ENCODE results near the gene CCND2.

The CCND2 gene

GRCh38 chr12:4289998-4290790 is 16.6 kb downstream of the CCND2 start:
- no peak overlapping the region for H3K4me3 ChIP-seq (replicated peaks in 1 of 2; ENCODE audit: low read depth in 2 of 2, low read length in 2 of 2)
- no peak for DNase-seq (ENCODE audit: low read depth in 2 of 2)
- no peak for TF ChIP-seq CTCF (IDR thresholded peaks at IDR 0.05; ENCODE audit: low read depth, low read length)

- TF ChIP-seq CTCF (IDR thresholded peaks at IDR 0.05; ENCODE audit: low read depth, low read length), result no peak
- DNase-seq (ENCODE audit: low read depth in 2 of 2), result no peak
- H3K4me3 ChIP-seq (replicated peaks in 1 of 2; ENCODE audit: low read depth in 2 of 2, low read length in 2 of 2), result no peak overlapping the region
Observed at GRCh38 chr12:4292341-4293073, 18.9 kb downstream of the CCND2 start.

GRCh38 chr12:4293299-4293965 is 19.9 kb downstream of the CCND2 start:
- DNase-seq (ENCODE audit: low read depth in 2 of 2), result no peak
- no peak for TF ChIP-seq CTCF (IDR thresholded peaks at IDR 0.05; ENCODE audit: low read depth, low read length)
- H3K4me3 ChIP-seq (replicated peaks in 1 of 2; ENCODE audit: low read depth in 2 of 2, low read length in 2 of 2), result no peak overlapping the region

- no peak for DNase-seq (ENCODE audit: low read depth in 2 of 2)
- TF ChIP-seq CTCF (IDR thresholded peaks at IDR 0.05; ENCODE audit: low read depth, low read length), result no peak
Observed at GRCh38 chr12:4293966-4294505, 20.5 kb downstream of the CCND2 start.

GRCh38 chr12:4296751-4297150 is 23.2 kb downstream of the CCND2 start:
- DNase-seq (ENCODE audit: low read depth in 2 of 2), result no peak
- no peak for TF ChIP-seq CTCF (IDR thresholded peaks at IDR 0.05; ENCODE audit: low read depth, low read length)
- no peak overlapping the region for H3K4me3 ChIP-seq (replicated peaks in 1 of 2; ENCODE audit: low read depth in 2 of 2, low read length in 2 of 2)

More at GRCh38 chr12:4293966-4294505, 20.5 kb downstream of the CCND2 start:
- H3K4me3 ChIP-seq (replicated peaks in 1 of 2; ENCODE audit: low read depth in 2 of 2, low read length in 2 of 2), result no peak overlapping the region

GRCh38 chr12:4297617-4298016 is 24.1 kb downstream of the CCND2 start:
- no peak overlapping the region for H3K4me3 ChIP-seq (replicated peaks in 1 of 2; ENCODE audit: low read depth in 2 of 2, low read length in 2 of 2)
- no peak for DNase-seq (ENCODE audit: low read depth in 2 of 2)
- no peak for TF ChIP-seq CTCF (IDR thresholded peaks at IDR 0.05; ENCODE audit: low read depth, low read length)

All from cardiac fibroblast (primary cell).